Mesenchymal stem cell (in vitro differentiated cells and primary cell): ENCODE data around the gene C14orf180.
"Not testable (repeated sequence)": the region's sequence is repeated elsewhere in the genome, so short reads cannot be mapped to it uniquely, and the experiment has no call there.

ENCODE experiments used
- DNase-seq: peaks from one replicate; pipeline ENCODE4 v3.0.0-alpha.2; 2013
- H2AFZ ChIP-seq: one replicate; pipeline ENCODE4 v1.6.1; 2013; ENCODE audit warnings: low read depth, mild to moderate bottlenecking, control low read depth, inconsistent platforms, low read length, moderate library complexity
- H2AK5ac ChIP-seq: 2 replicates; pipeline ENCODE4 v1.6.1; 2013; ENCODE audit warnings: low read length, moderate library complexity, mild to moderate bottlenecking, inconsistent platforms; ENCODE audit not compliant: severe bottlenecking
- H2BK120ac ChIP-seq: one replicate; pipeline ENCODE4 v1.6.1; 2013; ENCODE audit warnings: low read depth, mild to moderate bottlenecking, inconsistent platforms, low read length, moderate library complexity
- H2BK12ac ChIP-seq, 2 experiments: one replicate each; pipeline ENCODE4 v1.6.1; 2013; ENCODE audit warnings: inconsistent platforms in 2 of 2, low read length in 2 of 2, mild to moderate bottlenecking in 2 of 2, moderate library complexity in 2 of 2, control low read depth in 1 of 2
- H2BK15ac ChIP-seq: one replicate; pipeline ENCODE4 v1.6.1; 2013; ENCODE audit warnings: mild to moderate bottlenecking, low read depth, inconsistent platforms; ENCODE audit not compliant: poor library complexity, severe bottlenecking
- H2BK5ac ChIP-seq: 2 replicates; pipeline ENCODE4 v1.6.1; 2013; ENCODE audit warnings: low read depth, mild to moderate bottlenecking, low read length, control low read depth, inconsistent platforms; ENCODE audit not compliant: poor library complexity, severe bottlenecking
- H3K14ac ChIP-seq, 2 experiments: one replicate each; pipeline ENCODE4 v1.6.1; 2013; ENCODE audit warnings: inconsistent platforms in 2 of 2, low read length in 2 of 2, control low read depth in 1 of 2, mild to moderate bottlenecking in 1 of 2, moderate library complexity in 1 of 2
- H3K18ac ChIP-seq, 2 experiments: one replicate each; pipeline ENCODE4 v1.6.1; 2013; ENCODE audit warnings: inconsistent platforms in 2 of 2, low read length in 2 of 2, control low read depth in 1 of 2, low read depth in 1 of 2, mild to moderate bottlenecking in 1 of 2
- H3K23ac ChIP-seq, 2 experiments: one replicate each; pipeline ENCODE4 v1.6.1; 2013; ENCODE audit warnings: inconsistent platforms in 2 of 2, low read length in 2 of 2, mild to moderate bottlenecking in 2 of 2, moderate library complexity in 2 of 2, control low read depth in 1 of 2
- H3K27ac ChIP-seq: 2 replicates; pipeline ENCODE4 v1.5.1; 2013; ENCODE audit warnings: mild to moderate bottlenecking, moderate library complexity, low read length, control low read depth, inconsistent platforms; ENCODE audit not compliant: poor library complexity, severe bottlenecking
- H3K27me3 ChIP-seq, 2 experiments: 2 replicates each; pipeline versions ENCODE4 v1.6.1 to v1.7.0; 2013; ENCODE audit warnings: low read length in 2 of 2, mild to moderate bottlenecking in 2 of 2, moderate library complexity in 2 of 2, control low read depth in 1 of 2, inconsistent platforms in 1 of 2; ENCODE audit not compliant: control insufficient read depth in 1 of 2, insufficient read depth in 1 of 2
- H3K36me3 ChIP-seq, 2 experiments: 2 replicates each; pipeline versions ENCODE4 v1.6.1 to v1.7.0; 2013; ENCODE audit warnings: low read length in 2 of 2, control low read depth in 1 of 2, inconsistent platforms in 1 of 2, low read depth in 1 of 2, mild to moderate bottlenecking in 1 of 2; ENCODE audit not compliant: insufficient read depth in 2 of 2, control insufficient read depth in 1 of 2
- H3K4ac ChIP-seq, 2 experiments: one replicate each; pipeline ENCODE4 v1.6.1; 2013; ENCODE audit warnings: inconsistent platforms in 2 of 2, low read length in 2 of 2, mild to moderate bottlenecking in 2 of 2, moderate library complexity in 2 of 2, control low read depth in 1 of 2, low read depth in 1 of 2
- H3K4me1 ChIP-seq: 2 replicates; pipeline ENCODE4 v1.6.1; 2013; ENCODE audit warnings: low read depth, low read length, control low read depth; ENCODE audit not compliant: control insufficient read depth, insufficient read depth
- H3K4me2 ChIP-seq: 2 replicates; pipeline ENCODE4 v1.6.1; 2013; ENCODE audit warnings: low read length, mild to moderate bottlenecking, inconsistent platforms; ENCODE audit not compliant: poor library complexity, severe bottlenecking
- H3K4me3 ChIP-seq, 2 experiments: 2 replicates each; pipeline versions ENCODE4 v1.5.1 to v1.7.0; 2013; ENCODE audit warnings: low read length in 2 of 2, mild to moderate bottlenecking in 2 of 2, control low read depth in 1 of 2, low read depth in 1 of 2; ENCODE audit not compliant: insufficient read depth in 1 of 2
- H3K79me1 ChIP-seq: replicated peaks from 2 replicates; pipeline ENCODE4 v1.6.1; 2013; ENCODE audit warnings: mild to moderate bottlenecking, control low read depth, low read length, inconsistent platforms; ENCODE audit not compliant: poor library complexity, severe bottlenecking
- H3K9ac ChIP-seq: 2 replicates; pipeline ENCODE4 v1.7.0; 2013; ENCODE audit warnings: mild to moderate bottlenecking, low read length, moderate library complexity
- H3K9me3 ChIP-seq: 2 replicates; pipeline ENCODE4 v1.7.0; 2013; ENCODE audit warnings: mild to moderate bottlenecking, low read length; ENCODE audit not compliant: control insufficient read depth
- H4K8ac ChIP-seq: one replicate; pipeline ENCODE4 v1.6.1; 2013; ENCODE audit warnings: inconsistent platforms, mild to moderate bottlenecking, low read length, moderate library complexity
- H4K91ac ChIP-seq: one replicate; pipeline ENCODE4 v1.6.1; 2013; ENCODE audit warnings: mild to moderate bottlenecking, low read length, inconsistent platforms
- WGBS: methylation state at CpG from one replicate; pipeline ENCODE4 v1.1.7; 2013; ENCODE audit warnings: mixed read lengths; 5-methylcytosine and 5-hydroxymethylcytosine counted together

C14orf180 gene

GRCh38 chr14:104577847-104578301, 1.7 kb upstream of the C14orf180 start:
- Histone ChIP-seq H3K4me1 (no peaks in the 10 kb centered on the region), H2BK5ac (no peak overlapping the region), H3K4me3 (peak overlapping the region in 1 of 2 experiments; percentile 28), H3K27me3 (peaks cover 20 to 73% of the 10 kb centered on the region in 2 experiments), H3K4me2 (no peak overlapping the region), H4K8ac (no peak overlapping the region), H3K36me3 (no peaks in the 10 kb centered on the region), H4K91ac (no peak overlapping the region), H2AK5ac (no peak overlapping the region), H2BK120ac (no peak overlapping the region), H3K27ac (no peak overlapping the region), H3K14ac (peak overlapping the region in 1 of 2 experiments; percentile 33), H3K18ac (no peak overlapping the region), H3K4ac (no peak overlapping the region), H2BK15ac (peak overlapping the region; percentile 16), H2BK12ac (no peak overlapping the region), H3K79me1 (no peaks in the 10 kb centered on the region), H3K23ac (no peak overlapping the region), H2AFZ (no peak overlapping the region), H3K9ac (no peak overlapping the region), H3K9me3 (no peaks in the 10 kb centered on the region)
- WGBS = 70% methylated on average over 19 of the region's 19 CpGs
- no peak for DNase-seq

GRCh38 chr14:104578321-104578720, 1.2 kb upstream of the C14orf180 start:
- peaks cover 20 to 73% of the 10 kb centered on the region in 2 experiments for H3K27me3 ChIP-seq
- no peaks in the 10 kb centered on the region for H3K79me1 ChIP-seq
- H3K27ac ChIP-seq = no peak overlapping the region
- H3K4me1 ChIP-seq = no peaks in the 10 kb centered on the region
- no peak overlapping the region for H3K9ac ChIP-seq
- no peaks in the 10 kb centered on the region for H3K36me3 ChIP-seq
- no peak overlapping the region for H4K91ac ChIP-seq
- no peak overlapping the region for H2BK120ac ChIP-seq
- H3K4me2 ChIP-seq = no peak overlapping the region
- H3K4ac ChIP-seq = no peak overlapping the region
- no peak for DNase-seq
- H3K4me3 ChIP-seq = no peak overlapping the region
- H4K8ac ChIP-seq = no peak overlapping the region
- H3K23ac ChIP-seq = no peak overlapping the region
- H2AFZ ChIP-seq = no peak overlapping the region
- WGBS = 81% methylated on average over 11 of the region's 11 CpGs
- no peak overlapping the region for H2BK5ac ChIP-seq
- no peak overlapping the region for H2BK12ac ChIP-seq
- H3K18ac ChIP-seq = no peak overlapping the region
- no peak overlapping the region for H3K14ac ChIP-seq
- H2BK15ac ChIP-seq = no peak overlapping the region
- H3K9me3 ChIP-seq = no peaks in the 10 kb centered on the region
- no peak overlapping the region for H2AK5ac ChIP-seq

DNA sequence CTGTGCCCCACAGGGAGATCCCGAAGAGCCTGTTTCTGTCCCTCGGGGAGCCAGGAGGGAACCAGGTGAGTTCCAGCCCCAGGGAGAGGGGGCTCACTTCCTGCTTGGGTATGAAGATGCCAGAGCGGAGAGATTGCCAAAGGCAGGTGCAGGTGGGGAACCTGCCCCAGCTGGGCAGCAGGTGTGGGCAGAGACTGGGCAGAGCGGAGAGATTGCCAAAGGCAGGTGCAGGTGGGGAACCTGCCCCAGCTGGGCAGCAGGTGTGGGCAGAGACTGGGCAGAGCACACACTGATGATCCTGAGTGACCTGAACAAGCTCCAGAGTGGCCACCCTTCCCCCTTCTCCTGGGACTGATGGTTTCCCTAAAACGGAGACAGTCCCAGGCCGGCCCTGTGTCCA, 375 bp downstream of the C14orf180 start:
- not testable (repeated sequence) for H3K4me2 ChIP-seq

GRCh38 chr14:104580961-104581360, 1.4 kb downstream of the C14orf180 start:
- DNase-seq = no peak
- no peak overlapping the region for H3K4me2 ChIP-seq
- H3K9me3 ChIP-seq = no peaks in the 10 kb centered on the region

More for the DNA sequence above, 375 bp downstream of the C14orf180 start:
- not testable (repeated sequence) for H3K4me1 ChIP-seq, H2BK5ac ChIP-seq, DNase-seq, H3K79me1 ChIP-seq, H3K9me3 ChIP-seq, H2BK12ac ChIP-seq, H3K27ac ChIP-seq, H2AK5ac ChIP-seq, H2AFZ ChIP-seq, H2BK120ac ChIP-seq, H3K9ac ChIP-seq, H4K91ac ChIP-seq, H3K4me3 ChIP-seq, H3K23ac ChIP-seq, H4K8ac ChIP-seq, H3K14ac ChIP-seq, H3K36me3 ChIP-seq, H2BK15ac ChIP-seq, H3K4ac ChIP-seq, H3K18ac ChIP-seq
- WGBS = 83% methylated on average over 6 of the region's 6 CpGs
- peaks cover 13 to 84% of the 10 kb centered on the region in 2 experiments for H3K27me3 ChIP-seq

More at GRCh38 chr14:104580961-104581360, 1.4 kb downstream of the C14orf180 start:
- no peaks in the 10 kb centered on the region for H3K79me1 ChIP-seq
- no peak overlapping the region for H4K91ac ChIP-seq
- no peak overlapping the region for H3K4me3 ChIP-seq
- H4K8ac ChIP-seq = no peak overlapping the region
- H3K23ac ChIP-seq = no peak overlapping the region
- no peak overlapping the region for H2BK5ac ChIP-seq
- no peaks in the 10 kb centered on the region for H3K36me3 ChIP-seq
- H3K4ac ChIP-seq = no peak overlapping the region
- H3K18ac ChIP-seq = no peak overlapping the region
- no peak overlapping the region for H3K9ac ChIP-seq
- H3K27me3 ChIP-seq = peaks cover 17 to 93% of the 10 kb centered on the region in 2 experiments
- H3K14ac ChIP-seq = no peak overlapping the region
- WGBS = 84% methylated on average over 9 of the region's 9 CpGs
- no peak overlapping the region for H2BK120ac ChIP-seq
- H2BK12ac ChIP-seq = no peak overlapping the region
- H3K27ac ChIP-seq = no peak overlapping the region
- no peak overlapping the region for H2BK15ac ChIP-seq
- no peak overlapping the region for H2AK5ac ChIP-seq
- H3K4me1 ChIP-seq = no peaks in the 10 kb centered on the region
- no peak overlapping the region for H2AFZ ChIP-seq
